ENCODE data around the gene ZNF750.

DNA sequence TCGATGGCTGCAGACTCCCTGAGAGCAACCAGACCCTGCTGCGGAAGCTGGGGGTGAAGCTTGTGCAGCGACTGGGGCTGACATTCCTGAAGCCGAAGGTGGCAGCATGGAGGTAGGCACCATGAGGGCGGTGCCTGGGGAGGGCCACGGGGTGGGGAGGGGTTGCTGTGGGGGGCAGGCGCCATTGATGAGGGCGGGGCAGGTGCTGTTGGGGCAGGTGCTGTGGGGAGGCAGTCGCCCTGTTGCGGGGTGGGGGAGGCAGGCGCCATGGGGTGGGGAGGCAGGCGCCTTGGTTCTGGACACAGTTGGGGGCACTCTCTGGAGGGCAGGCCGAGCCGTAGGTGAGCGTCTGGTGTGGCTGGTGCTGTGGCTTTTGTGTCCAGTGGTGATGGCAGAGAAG lies 38.9 kb downstream of the ZNF750 start:
- TF ChIP-seq ZSCAN30 (tag by site-specific recombination; IDR thresholded peaks at IDR 0.05) (no peak), ZNF223 (tag by site-specific recombination; IDR thresholded peaks at IDR 0.05) (no peak), ZNF449 (tag by site-specific recombination; IDR thresholded peaks at IDR 0.05) (no peak), YY1 (tag by site-specific recombination; IDR thresholded peaks at IDR 0.05) (no peak), ZNF335 (tag by site-specific recombination; conservative IDR thresholded peaks at IDR 0.05) (no peak), ZFP41 (tag by site-specific recombination; IDR thresholded peaks at IDR 0.05; ENCODE audit: borderline replicate concordance) (no peak), ZNF138 (tag by site-specific recombination; IDR thresholded peaks at IDR 0.05; ENCODE audit: borderline replicate concordance) (no peak), ZNF157 (tag by site-specific recombination; IDR thresholded peaks at IDR 0.05) (no peak)
- TF ChIP-seq, protein P1, sequence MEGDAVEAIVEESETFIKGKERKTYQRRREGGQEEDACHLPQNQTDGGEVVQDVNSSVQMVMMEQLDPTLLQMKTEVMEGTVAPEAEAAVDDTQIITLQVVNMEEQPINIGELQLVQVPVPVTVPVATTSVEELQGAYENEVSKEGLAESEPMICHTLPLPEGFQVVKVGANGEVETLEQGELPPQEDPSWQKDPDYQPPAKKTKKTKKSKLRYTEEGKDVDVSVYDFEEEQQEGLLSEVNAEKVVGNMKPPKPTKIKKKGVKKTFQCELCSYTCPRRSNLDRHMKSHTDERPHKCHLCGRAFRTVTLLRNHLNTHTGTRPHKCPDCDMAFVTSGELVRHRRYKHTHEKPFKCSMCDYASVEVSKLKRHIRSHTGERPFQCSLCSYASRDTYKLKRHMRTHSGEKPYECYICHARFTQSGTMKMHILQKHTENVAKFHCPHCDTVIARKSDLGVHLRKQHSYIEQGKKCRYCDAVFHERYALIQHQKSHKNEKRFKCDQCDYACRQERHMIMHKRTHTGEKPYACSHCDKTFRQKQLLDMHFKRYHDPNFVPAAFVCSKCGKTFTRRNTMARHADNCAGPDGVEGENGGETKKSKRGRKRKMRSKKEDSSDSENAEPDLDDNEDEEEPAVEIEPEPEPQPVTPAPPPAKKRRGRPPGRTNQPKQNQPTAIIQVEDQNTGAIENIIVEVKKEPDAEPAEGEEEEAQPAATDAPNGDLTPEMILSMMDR (tag by site-specific recombination; IDR thresholded peaks at IDR 0.05), result no peak
- TF ChIP-seq, protein P2, sequence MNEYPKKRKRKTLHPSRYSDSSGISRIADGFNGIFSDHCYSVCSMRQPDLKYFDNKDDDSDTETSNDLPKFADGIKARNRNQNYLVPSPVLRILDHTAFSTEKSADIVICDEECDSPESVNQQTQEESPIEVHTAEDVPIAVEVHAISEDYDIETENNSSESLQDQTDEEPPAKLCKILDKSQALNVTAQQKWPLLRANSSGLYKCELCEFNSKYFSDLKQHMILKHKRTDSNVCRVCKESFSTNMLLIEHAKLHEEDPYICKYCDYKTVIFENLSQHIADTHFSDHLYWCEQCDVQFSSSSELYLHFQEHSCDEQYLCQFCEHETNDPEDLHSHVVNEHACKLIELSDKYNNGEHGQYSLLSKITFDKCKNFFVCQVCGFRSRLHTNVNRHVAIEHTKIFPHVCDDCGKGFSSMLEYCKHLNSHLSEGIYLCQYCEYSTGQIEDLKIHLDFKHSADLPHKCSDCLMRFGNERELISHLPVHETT (tag by site-specific recombination; IDR thresholded peaks at IDR 0.05), result no peak

Measured in HEK293 (cell line).